ENCODE results near the gene DTX4.

DNA sequence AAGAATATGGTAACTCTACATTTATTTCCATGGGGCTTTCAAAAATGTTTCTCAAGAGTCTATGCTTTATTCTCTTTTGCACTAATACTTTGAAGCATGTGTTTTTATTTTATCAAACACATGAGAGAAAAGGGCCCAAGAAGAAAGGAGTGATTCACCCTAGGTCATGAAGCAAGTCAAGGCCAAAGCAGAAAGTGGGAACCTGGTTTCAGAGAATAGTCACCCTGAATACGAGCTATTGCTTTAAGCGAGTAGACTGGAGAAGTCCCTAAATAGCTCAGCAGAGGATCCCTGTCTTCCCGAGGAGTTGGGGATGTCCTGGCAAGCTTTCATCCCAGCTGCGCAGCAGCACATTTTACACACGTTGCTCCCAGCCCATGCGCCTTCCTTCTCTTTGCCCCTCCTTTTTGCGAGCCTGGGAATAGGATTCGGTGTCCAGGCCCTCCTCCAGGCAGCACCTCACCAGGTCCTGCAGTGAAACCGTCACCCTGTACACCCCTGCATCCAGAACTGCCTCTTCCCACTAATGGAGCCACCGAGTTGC lies 21.7 kb downstream of the DTX4 start:
- TF ChIP-seq TAF1 (IDR thresholded peaks at IDR 0.05; ENCODE audit: low read depth): no peak
- TF ChIP-seq, protein P1, sequence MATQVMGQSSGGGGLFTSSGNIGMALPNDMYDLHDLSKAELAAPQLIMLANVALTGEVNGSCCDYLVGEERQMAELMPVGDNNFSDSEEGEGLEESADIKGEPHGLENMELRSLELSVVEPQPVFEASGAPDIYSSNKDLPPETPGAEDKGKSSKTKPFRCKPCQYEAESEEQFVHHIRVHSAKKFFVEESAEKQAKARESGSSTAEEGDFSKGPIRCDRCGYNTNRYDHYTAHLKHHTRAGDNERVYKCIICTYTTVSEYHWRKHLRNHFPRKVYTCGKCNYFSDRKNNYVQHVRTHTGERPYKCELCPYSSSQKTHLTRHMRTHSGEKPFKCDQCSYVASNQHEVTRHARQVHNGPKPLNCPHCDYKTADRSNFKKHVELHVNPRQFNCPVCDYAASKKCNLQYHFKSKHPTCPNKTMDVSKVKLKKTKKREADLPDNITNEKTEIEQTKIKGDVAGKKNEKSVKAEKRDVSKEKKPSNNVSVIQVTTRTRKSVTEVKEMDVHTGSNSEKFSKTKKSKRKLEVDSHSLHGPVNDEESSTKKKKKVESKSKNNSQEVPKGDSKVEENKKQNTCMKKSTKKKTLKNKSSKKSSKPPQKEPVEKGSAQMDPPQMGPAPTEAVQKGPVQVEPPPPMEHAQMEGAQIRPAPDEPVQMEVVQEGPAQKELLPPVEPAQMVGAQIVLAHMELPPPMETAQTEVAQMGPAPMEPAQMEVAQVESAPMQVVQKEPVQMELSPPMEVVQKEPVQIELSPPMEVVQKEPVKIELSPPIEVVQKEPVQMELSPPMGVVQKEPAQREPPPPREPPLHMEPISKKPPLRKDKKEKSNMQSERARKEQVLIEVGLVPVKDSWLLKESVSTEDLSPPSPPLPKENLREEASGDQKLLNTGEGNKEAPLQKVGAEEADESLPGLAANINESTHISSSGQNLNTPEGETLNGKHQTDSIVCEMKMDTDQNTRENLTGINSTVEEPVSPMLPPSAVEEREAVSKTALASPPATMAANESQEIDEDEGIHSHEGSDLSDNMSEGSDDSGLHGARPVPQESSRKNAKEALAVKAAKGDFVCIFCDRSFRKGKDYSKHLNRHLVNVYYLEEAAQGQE (IDR thresholded peaks at IDR 0.05; ENCODE audit: low read depth): no peak
- no peak for TF ChIP-seq MAX (IDR thresholded peaks at IDR 0.05)

Measured in Ishikawa (cell line).